GM19468 (cell line): ENCODE data around the gene HVCN1.
"Not testable (repeated sequence)": the region's sequence is repeated elsewhere in the genome, so short reads cannot be mapped to it uniquely, and the experiment has no call there.

ENCODE experiments used
- ATAC-seq: cut with Tn5 transposase; IDR thresholded peaks from one replicate; pipeline ENCODE4 v1.9.1; 2021; ENCODE audit warnings: mild to moderate bottlenecking, moderate library complexity, moderate number of reproducible peaks; ENCODE audit not compliant: unreplicated experiment; ENCODE audit errors: extremely low read depth

Gene HVCN1

GRCh38 chr12:110688446-110689280 lies at the start of gene HVCN1:
Gene HVCN1 (minus strand): TSS chr12:110689115. CDS start chr12:110683245, 5,870 bp downstream.
- no peak for ATAC-seq

- ATAC-seq, result no peak
Observed at GRCh38 chr12:110737532-110737931, 48.6 kb upstream of the HVCN1 start.

- not testable (repeated sequence) for ATAC-seq
Observed at GRCh38 chr12:110737016-110737415, 48.1 kb upstream of the HVCN1 start.

GRCh38 chr12:110733900-110734299 lies 45.0 kb upstream of the HVCN1 start:
- ATAC-seq, result no peak

GRCh38 chr12:110733089-110733715 lies 44.3 kb upstream of the HVCN1 start:
- no peak for ATAC-seq

- ATAC-seq, result no peak
Observed at GRCh38 chr12:110732572-110732971, 43.7 kb upstream of the HVCN1 start.

- no peak for ATAC-seq
Observed at GRCh38 chr12:110731479-110731878, 42.6 kb upstream of the HVCN1 start.

- ATAC-seq, result no peak
Observed at GRCh38 chr12:110728628-110729027, 39.7 kb upstream of the HVCN1 start.

- ATAC-seq, result no peak
Observed at GRCh38 chr12:110726708-110727369, 37.9 kb upstream of the HVCN1 start.

- ATAC-seq, result no peak
Observed at GRCh38 chr12:110726028-110726427, 37.1 kb upstream of the HVCN1 start.

GRCh38 chr12:110725267-110725666 lies 36.4 kb upstream of the HVCN1 start:
- ATAC-seq, result no peak

GRCh38 chr12:110722892-110723291 lies 34.0 kb upstream of the HVCN1 start:
- ATAC-seq, result not testable (repeated sequence)

- ATAC-seq, result no peak
Observed at GRCh38 chr12:110721570-110721969, 32.7 kb upstream of the HVCN1 start.

GRCh38 chr12:110720516-110720915 lies 31.6 kb upstream of the HVCN1 start:
- no peak for ATAC-seq

GRCh38 chr12:110718222-110718908 lies 29.4 kb upstream of the HVCN1 start:
- no peak for ATAC-seq

- no peak for ATAC-seq
Observed at GRCh38 chr12:110717037-110717436, 28.1 kb upstream of the HVCN1 start.

- ATAC-seq, result no peak
Observed at GRCh38 chr12:110708917-110709316, 20.0 kb upstream of the HVCN1 start.

GRCh38 chr12:110705309-110705708 lies 16.4 kb upstream of the HVCN1 start:
- ATAC-seq, result no peak

GRCh38 chr12:110704750-110705149 lies 15.8 kb upstream of the HVCN1 start:
- ATAC-seq, result no peak

GRCh38 chr12:110704231-110704630 lies 15.3 kb upstream of the HVCN1 start:
- no peak for ATAC-seq

GRCh38 chr12:110702081-110702480 lies 13.2 kb upstream of the HVCN1 start:
- no peak for ATAC-seq
